Astrocyte of the cerebellum (primary cell): ENCODE measurements around the gene CBX1.

Experiments
- DNase-seq: peaks from one replicate; pipeline ENCODE4 v3.0.0-alpha.2; 2011; ENCODE audit warnings: low read depth
- H3K4me3 ChIP-seq: 2 replicates; pipeline ENCODE4 v1.5.1; 2011; ENCODE audit warnings: mild to moderate bottlenecking, low read depth, low read length, moderate library complexity
- in situ Hi-C: cut with HindIII; loops from 2 replicates; pipeline ENCODE4 v1.10.0; 2017; ENCODE audit warnings: low sequenced_read_pairs
- TF ChIP-seq, protein P1 (sequence below): IDR thresholded peaks from 2 replicates; pipeline ENCODE4 v1.5.1; 2012; ENCODE audit warnings: low read length, low read depth, moderate library complexity, mild to moderate bottlenecking; ENCODE audit errors: missing control alignments

CBX1 gene

DNA sequence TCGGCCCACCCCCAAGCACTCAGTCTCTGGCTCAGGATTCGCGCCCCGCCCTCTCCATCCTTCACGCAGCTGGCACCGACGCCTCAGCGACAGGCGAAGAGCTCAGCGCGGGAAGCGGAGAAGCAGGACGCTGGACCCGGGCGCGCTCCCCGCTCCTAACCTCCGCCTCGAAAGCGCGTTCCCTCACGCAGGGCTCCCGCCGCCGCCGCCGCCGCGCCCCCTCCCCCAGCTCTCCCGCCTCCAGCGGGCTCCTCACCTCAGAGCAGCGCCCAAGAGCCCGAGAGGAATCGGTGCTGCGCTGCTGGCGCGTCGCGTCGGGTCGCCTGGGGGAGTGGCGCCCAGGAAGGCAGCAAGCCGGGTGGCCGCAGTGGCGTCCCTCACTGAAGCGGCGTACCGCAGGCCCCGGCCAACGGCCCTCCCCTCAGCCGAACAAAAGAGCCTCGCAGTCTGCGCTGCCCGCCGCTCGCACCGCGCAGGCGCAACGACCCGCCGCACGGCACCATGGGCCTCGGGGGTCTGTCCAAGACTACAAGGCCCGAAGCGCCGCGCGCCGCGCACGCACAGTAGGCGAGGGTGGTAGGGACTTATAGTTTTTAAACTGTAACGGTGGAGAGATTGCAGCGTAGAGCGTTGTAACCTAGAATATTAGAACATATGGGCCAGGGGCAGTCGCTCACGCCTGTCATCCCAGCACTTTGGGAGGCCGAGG, at the start of gene CBX1:
TSS of gene CBX1 (minus strand) at position 467 of the 709 bp plus-strand sequence. CDS start 24,474 bp downstream, outside the sequence.
- DNase-seq, result peak; percentile 90
- TF ChIP-seq, protein P1, sequence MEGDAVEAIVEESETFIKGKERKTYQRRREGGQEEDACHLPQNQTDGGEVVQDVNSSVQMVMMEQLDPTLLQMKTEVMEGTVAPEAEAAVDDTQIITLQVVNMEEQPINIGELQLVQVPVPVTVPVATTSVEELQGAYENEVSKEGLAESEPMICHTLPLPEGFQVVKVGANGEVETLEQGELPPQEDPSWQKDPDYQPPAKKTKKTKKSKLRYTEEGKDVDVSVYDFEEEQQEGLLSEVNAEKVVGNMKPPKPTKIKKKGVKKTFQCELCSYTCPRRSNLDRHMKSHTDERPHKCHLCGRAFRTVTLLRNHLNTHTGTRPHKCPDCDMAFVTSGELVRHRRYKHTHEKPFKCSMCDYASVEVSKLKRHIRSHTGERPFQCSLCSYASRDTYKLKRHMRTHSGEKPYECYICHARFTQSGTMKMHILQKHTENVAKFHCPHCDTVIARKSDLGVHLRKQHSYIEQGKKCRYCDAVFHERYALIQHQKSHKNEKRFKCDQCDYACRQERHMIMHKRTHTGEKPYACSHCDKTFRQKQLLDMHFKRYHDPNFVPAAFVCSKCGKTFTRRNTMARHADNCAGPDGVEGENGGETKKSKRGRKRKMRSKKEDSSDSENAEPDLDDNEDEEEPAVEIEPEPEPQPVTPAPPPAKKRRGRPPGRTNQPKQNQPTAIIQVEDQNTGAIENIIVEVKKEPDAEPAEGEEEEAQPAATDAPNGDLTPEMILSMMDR, result no peak
- H3K4me3 ChIP-seq, result peak within 1 kb of the TSS; percentile 89
- in situ Hi-C loops, result no loop called here

DNA sequence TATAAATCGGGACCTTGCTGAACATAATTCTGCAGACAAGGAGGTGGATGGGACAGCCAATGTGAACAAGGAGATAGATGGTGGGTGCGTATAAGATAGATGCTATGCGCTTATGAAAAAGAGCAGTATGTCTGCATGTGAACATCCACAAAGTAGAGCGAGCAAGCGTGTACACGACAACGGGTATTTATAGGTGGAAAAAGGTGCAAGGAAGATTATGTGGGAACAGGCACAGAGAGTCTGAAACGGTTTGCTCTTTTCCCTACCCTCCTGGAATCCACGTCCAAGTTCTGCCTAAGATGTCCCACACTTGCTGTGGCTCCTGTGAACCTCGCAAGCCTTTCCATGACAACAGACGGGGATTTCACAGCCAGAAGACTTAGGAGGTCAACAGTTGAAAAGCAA, 49.3 kb upstream of the CBX1 start:
- H3K4me3 ChIP-seq, result no peak overlapping the region
- in situ Hi-C loops, result no loop called here
- TF ChIP-seq, protein P1, result no peak
- DNase-seq, result no peak

- TF ChIP-seq, protein P1, result no peak
- no peak for DNase-seq
- no peak overlapping the region for H3K4me3 ChIP-seq
- in situ Hi-C loops, result no loop called here
Measured at GRCh38 chr17:48149787-48150463, 48.6 kb upstream of the CBX1 start.

DNA sequence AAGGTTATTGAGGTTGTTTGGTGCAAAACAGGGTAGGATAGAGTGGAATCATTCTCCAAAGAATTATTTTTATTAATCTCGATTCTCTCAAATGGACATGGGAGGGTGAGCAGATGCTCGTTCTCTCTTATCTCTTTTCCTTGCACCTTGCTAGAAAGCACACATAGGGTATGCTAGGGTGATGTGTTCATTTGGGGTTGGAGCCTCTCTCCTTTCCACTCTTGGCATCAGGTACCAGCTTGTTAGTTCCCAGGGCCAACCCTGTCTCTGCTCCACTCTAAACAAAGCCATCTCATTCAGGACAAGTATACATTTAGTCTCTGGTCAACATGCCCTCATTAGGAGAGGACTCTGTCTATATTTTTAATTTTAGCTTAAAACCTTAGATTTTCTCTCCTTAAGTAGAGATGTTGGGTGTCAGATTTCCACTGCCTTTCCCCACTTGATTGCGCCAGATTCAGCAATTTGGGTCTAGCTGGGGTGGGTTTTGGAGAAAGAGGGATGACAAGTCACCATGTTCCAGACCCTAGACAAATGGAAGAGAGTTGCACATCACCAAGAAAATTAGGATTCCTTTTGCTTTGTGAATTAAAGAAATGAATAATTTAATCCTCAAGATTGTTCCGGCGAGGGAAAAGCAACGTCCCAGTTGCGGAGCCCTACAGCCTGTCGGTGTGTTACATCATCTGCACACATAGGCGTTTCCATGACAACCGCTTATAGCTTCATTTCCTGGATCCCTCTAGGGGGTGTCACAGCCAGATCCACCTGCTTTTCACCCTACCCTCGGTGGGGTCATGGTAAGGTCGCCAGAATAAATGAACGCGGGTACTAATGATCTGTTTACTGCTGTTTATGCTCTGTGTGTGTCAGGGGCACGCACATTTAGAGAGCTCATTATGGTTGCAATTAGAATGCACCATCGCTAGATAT, 47.8 kb upstream of the CBX1 start:
- H3K4me3 ChIP-seq, result no peak overlapping the region
- in situ Hi-C loops, result no loop called here
- no peak for DNase-seq
- TF ChIP-seq, protein P1, result no peak

DNA sequence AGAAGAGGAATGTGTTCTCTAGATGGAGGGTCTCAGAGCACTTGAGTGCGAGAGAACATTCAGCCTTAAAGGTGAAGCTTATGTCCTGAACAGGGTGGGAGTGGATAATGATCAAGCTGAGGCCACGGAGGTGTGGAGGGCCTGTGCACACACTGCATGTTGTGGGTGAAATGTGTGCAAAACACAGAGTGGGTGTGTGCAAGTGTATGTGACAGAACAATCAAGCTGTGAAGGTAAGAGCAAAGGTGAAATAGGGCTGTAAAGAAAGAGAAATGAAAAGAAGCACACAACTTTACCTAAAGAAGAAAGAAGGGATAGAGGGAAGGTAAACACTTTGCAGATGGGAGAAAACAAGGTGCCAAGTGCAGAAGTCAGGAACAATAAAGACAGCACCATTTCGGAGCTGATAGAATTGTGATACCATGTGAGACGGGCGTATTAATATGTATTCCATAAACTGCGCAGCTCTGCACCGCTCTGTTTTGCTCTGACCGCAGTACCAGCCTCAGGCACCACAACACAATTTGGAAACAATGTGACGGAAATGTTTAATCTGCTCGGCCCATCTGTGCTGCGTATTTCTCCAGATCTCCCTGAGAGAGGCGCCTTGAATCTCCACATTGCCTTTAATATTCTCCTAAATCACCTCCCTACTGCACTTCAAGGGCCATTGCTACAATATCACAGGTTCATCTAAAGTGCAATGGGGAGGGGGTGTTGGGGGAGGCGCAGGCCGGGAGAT, 46.9 kb upstream of the CBX1 start:
- TF ChIP-seq, protein P1, result no peak
- H3K4me3 ChIP-seq, result no peak overlapping the region
- in situ Hi-C loops, result no loop called here
- DNase-seq, result no peak
